MCF 10A (cell line): ENCODE measurements around the gene ATP6AP1. TPM values are rescaled to one million over a fixed set of nuclear protein-coding genes. Genes with fewer than 3 reads are reported as not detected.
A peak's percentile ranks its signal among the peaks of the same experiment; 100 is the strongest.

Source experiments
- BruUV-seq: library from RNA; stranded (reverse); fragments of 400-500 nt; replicated peaks from 2 replicates; lab custom pipeline; 2021; lab: Mats Ljungman, UMichigan
- CTCF ChIA-PET: fragments of 300-600 bp; sonication (Branson Sonifier 250); formaldehyde crosslinking; extraction: SDS; loops from one replicate; lab custom pipeline; 2021; ENCODE audit warnings: antibody characterized with exemption, inconsistent platforms; lab: Yijun Ruan, JAX
- POLR2A ChIA-PET: fragments of 300-600, 350-650 bp; sonication (Branson Sonifier 250); formaldehyde crosslinking; extraction: SDS; loops from one replicate; lab custom pipeline; 2020; ENCODE audit warnings: antibody characterized with exemption, inconsistent platforms; lab: Yijun Ruan, JAX
- DNase-seq: peaks from one replicate; pipeline ENCODE4 v3.0.0-alpha.2; 2018; ENCODE audit not compliant: unreplicated experiment
- H3K27ac Mint-ChIP-seq: one replicate; pipeline ENCODE4 v1.8.0; 2022; ENCODE audit warnings: mild to moderate bottlenecking, low read depth, mixed read lengths; ENCODE audit not compliant: unreplicated experiment
- H3K27me3 Mint-ChIP-seq: one replicate; pipeline ENCODE4 v1.8.0; 2022; ENCODE audit warnings: mixed read lengths; ENCODE audit not compliant: insufficient read depth, unreplicated experiment
- H3K36me3 Mint-ChIP-seq: one replicate; pipeline ENCODE4 v1.8.0; 2022; ENCODE audit warnings: mild to moderate bottlenecking, moderate library complexity, mixed read lengths; ENCODE audit not compliant: insufficient read depth, unreplicated experiment
- H3K4me1 Mint-ChIP-seq: one replicate; pipeline ENCODE4 v1.8.0; 2022; ENCODE audit warnings: mixed read lengths; ENCODE audit not compliant: insufficient read depth, unreplicated experiment
- H3K4me3 Mint-ChIP-seq: one replicate; pipeline ENCODE4 v1.8.0; 2022; ENCODE audit warnings: mild to moderate bottlenecking, moderate library complexity, mixed read lengths; ENCODE audit not compliant: unreplicated experiment
- H3K9me3 Mint-ChIP-seq: one replicate; pipeline ENCODE4 v1.8.0; 2022; ENCODE audit warnings: mixed read lengths; ENCODE audit not compliant: unreplicated experiment
- intact Hi-C: fragments of 100-400 bp; cut with micrococcal nuclease; formaldehyde crosslinking; loops from 2 replicates; pipeline ENCODE4 v1.14.1; 2022
- total RNA-seq: library from RNA; stranded (reverse); gene quantifications from 2 replicates; pipeline ENCODE4 v1.2.3, GENCODE V29; 2022
- TF ChIP-seq, protein P1 (sequence below): fragments of 200-600 bp; IDR thresholded peaks from one replicate; pipeline ENCODE4 v1.8.0; 2022; ENCODE audit warnings: antibody characterized with exemption, mild to moderate bottlenecking; ENCODE audit not compliant: unreplicated experiment

ATP6AP1 gene
- total RNA-seq, 1 experiment from 2014 or later, result 48.7 TPM

- intact Hi-C loops, result loop anchor here (5.0 kb wide), 1 partner anchor 33 kb away; the partner anchor contains the start of gene DNASE1L1
- Mint-ChIP-seq H3K27me3 (peaks cover under 1% of the 10 kb centered on the region), H3K27ac (no peak overlapping the region), H3K4me1 (no peaks in the 10 kb centered on the region), H3K36me3 (peaks cover 30% of the 10 kb centered on the region), H3K9me3 (no peaks in the 10 kb centered on the region), H3K4me3 (no peak overlapping the region)
- TF ChIP-seq, protein P1, sequence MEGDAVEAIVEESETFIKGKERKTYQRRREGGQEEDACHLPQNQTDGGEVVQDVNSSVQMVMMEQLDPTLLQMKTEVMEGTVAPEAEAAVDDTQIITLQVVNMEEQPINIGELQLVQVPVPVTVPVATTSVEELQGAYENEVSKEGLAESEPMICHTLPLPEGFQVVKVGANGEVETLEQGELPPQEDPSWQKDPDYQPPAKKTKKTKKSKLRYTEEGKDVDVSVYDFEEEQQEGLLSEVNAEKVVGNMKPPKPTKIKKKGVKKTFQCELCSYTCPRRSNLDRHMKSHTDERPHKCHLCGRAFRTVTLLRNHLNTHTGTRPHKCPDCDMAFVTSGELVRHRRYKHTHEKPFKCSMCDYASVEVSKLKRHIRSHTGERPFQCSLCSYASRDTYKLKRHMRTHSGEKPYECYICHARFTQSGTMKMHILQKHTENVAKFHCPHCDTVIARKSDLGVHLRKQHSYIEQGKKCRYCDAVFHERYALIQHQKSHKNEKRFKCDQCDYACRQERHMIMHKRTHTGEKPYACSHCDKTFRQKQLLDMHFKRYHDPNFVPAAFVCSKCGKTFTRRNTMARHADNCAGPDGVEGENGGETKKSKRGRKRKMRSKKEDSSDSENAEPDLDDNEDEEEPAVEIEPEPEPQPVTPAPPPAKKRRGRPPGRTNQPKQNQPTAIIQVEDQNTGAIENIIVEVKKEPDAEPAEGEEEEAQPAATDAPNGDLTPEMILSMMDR, result no peak
- ChIA-PET POLR2A (interaction anchor here (0.9 to 1.1 kb wide), 2 partner anchors 12 to 42 kb away, joined by 3 to 4 read pairs; no protein-coding TSS in a partner anchor), CTCF (interaction anchor here (0.6 to 1.2 kb wide), 3 partner anchors 65 to 1808 kb away, joined by 3 to 4 read pairs (median 4); no protein-coding TSS in a partner anchor)
- no TSS peak for BruUV-seq
- DNase-seq, result no peak
Observed at GRCh38 chrX:154440623-154441357, 12.3 kb downstream of the ATP6AP1 start.

GRCh38 chrX:154441564-154441963, 13.1 kb downstream of the ATP6AP1 start:
- no peak for DNase-seq
- BruUV-seq, result no TSS peak
- H3K27ac Mint-ChIP-seq, result no peak overlapping the region
- CTCF ChIA-PET, result interaction anchor here (0.8 to 1.2 kb wide), 4 partner anchors 12 to 85 kb away, joined by 3 to 4 read pairs (median 3); no protein-coding TSS in a partner anchor
- H3K4me1 Mint-ChIP-seq, result no peaks in the 10 kb centered on the region
- H3K36me3 Mint-ChIP-seq, result peaks cover 29% of the 10 kb centered on the region
- no peak overlapping the region for H3K4me3 Mint-ChIP-seq
- POLR2A ChIA-PET, result interaction anchor here (0.6 to 1.1 kb wide), 3 partner anchors 13 to 18 kb away, joined by 3 to 4 read pairs (median 4); no protein-coding TSS in a partner anchor
- intact Hi-C loops, result loop anchor here (5.0 kb wide), 1 partner anchor 34 kb away; the partner anchor contains the start of gene DNASE1L1
- H3K9me3 Mint-ChIP-seq, result no peaks in the 10 kb centered on the region
- TF ChIP-seq, protein P1, result no peak
- peaks cover 8% of the 10 kb centered on the region for H3K27me3 Mint-ChIP-seq

DNA sequence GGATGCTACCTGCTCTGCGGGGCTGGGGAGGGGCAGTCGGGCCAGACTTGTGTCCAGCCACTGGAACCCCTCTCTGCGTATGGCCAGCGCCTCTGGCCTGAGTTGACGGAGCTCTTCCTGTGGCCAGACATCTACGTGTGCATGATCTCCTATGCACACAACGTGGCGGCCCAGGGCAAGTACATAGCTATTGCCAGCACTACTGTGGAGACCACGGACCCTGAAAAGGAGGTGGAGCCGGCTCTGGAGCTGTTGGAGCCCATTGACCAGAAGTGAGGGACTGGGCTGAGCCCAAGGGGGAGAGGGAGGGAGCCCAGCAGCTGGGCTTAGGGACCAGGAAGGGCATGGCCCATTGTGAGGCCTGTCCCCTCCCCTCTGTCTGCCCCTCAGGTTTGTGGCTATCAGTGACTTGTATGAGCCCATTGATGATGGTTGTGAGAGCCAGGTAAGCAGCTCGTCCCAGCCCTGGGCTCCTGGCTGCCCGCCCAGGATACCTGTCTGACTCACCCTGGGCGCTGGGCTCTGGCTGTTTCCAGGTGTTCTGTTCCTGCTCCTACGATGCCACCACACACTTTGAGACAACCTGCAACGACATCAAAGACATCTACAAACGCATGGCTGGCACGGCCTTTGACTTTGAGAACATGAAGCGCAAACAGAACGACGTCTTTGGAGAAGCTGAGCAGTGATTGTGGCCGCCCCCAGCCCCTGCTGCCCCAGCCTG, 13.7 kb downstream of the ATP6AP1 start:
- POLR2A ChIA-PET, result interaction anchor here (0.6 to 1.0 kb wide), 2 partner anchors 15 to 18 kb away, joined by 3 to 4 read pairs; no protein-coding TSS in a partner anchor
- peaks cover 14% of the 10 kb centered on the region for H3K27me3 Mint-ChIP-seq
- H3K36me3 Mint-ChIP-seq, result peaks cover 23% of the 10 kb centered on the region
- no peaks in the 10 kb centered on the region for H3K4me1 Mint-ChIP-seq
- H3K27ac Mint-ChIP-seq, result no peak overlapping the region
- TF ChIP-seq, protein P1, result no peak
- H3K9me3 Mint-ChIP-seq, result no peaks in the 10 kb centered on the region
- DNase-seq, result peak; percentile 58
- H3K4me3 Mint-ChIP-seq, result no peak overlapping the region
- CTCF ChIA-PET, result interaction anchor here (0.8 to 1.0 kb wide), 3 partner anchors 13 to 85 kb away, joined by 3 to 4 read pairs (median 3); no protein-coding TSS in a partner anchor
- BruUV-seq, result TSS peak; percentile 34
- intact Hi-C loops, result loop anchor here (5.0 kb wide), 1 partner anchor 35 kb away; the partner anchor contains the start of gene DNASE1L1
